GM23338 (cell line): ENCODE measurements around the gene SCN2A. TPM values are rescaled to one million over a fixed set of nuclear protein-coding genes. Genes with fewer than 3 reads are reported as not detected.

ENCODE experiments used
- ATAC-seq: fragments of 200-7000 bp; cut with Tn5 transposase; 3 replicates; pipeline ENCODE4 v1.9.1; 2020
- DNase-seq: peaks from one replicate; pipeline ENCODE4 v3.0.0-alpha.2; 2015; ENCODE audit warnings: low spot score
- H2AFZ ChIP-seq: fragments of 200-600 bp; sonication (generic); 2 replicates; pipeline ENCODE4 v1.8.0; 2016; ENCODE audit warnings: antibody characterized with exemption, mild to moderate bottlenecking, moderate library complexity
- H3F3A ChIP-seq: fragments of 200-600 bp; sonication (generic); replicated peaks from 2 replicates; pipeline ENCODE4 v1.8.0; 2017; ENCODE audit warnings: antibody characterized with exemption, mixed run types, low read depth
- H3K27ac ChIP-seq: fragments of 200-600 bp; sonication (generic); 2 replicates; pipeline ENCODE4 v1.6.1; 2016; ENCODE audit warnings: low read depth
- H3K27me3 ChIP-seq: fragments of 200-600 bp; sonication (generic); 2 replicates; pipeline ENCODE4 v1.8.0; 2016; ENCODE audit warnings: mild to moderate bottlenecking, mixed run types, moderate library complexity; ENCODE audit not compliant: insufficient read depth
- H3K36me3 ChIP-seq: fragments of 200-600 bp; sonication (generic); 2 replicates; pipeline ENCODE4 v1.8.0; 2016; ENCODE audit warnings: mild to moderate bottlenecking; ENCODE audit not compliant: insufficient read depth
- H3K4me1 ChIP-seq: fragments of 200-600 bp; sonication (generic); 2 replicates; pipeline ENCODE4 v1.8.0; 2016; ENCODE audit warnings: mild to moderate bottlenecking, moderate library complexity; ENCODE audit not compliant: insufficient read depth
- H3K4me2 ChIP-seq: fragments of 200-600 bp; sonication (generic); 2 replicates; pipeline ENCODE4 v1.7.1; 2017; ENCODE audit warnings: mixed run types
- H3K4me3 ChIP-seq: fragments of 200-600 bp; sonication (generic); 2 replicates; pipeline ENCODE4 v1.6.1; 2016; ENCODE audit warnings: mixed run types
- H3K79me2 ChIP-seq: fragments of 200-600 bp; sonication (generic); replicated peaks from 2 replicates; pipeline ENCODE4 v1.8.0; 2017; ENCODE audit warnings: mild to moderate bottlenecking; ENCODE audit not compliant: insufficient read depth
- H3K9me2 ChIP-seq: fragments of 200-600 bp; sonication (generic); 2 replicates; pipeline ENCODE4 v1.8.0; 2017; ENCODE audit not compliant: insufficient read depth
- H4K20me1 ChIP-seq: fragments of 200-600 bp; sonication (generic); replicated peaks from 2 replicates; pipeline ENCODE4 v1.8.0; 2017; ENCODE audit warnings: mild to moderate bottlenecking; ENCODE audit not compliant: insufficient read depth
- H3K27ac Mint-ChIP-seq: 2 replicates; pipeline ENCODE4 v1.8.0; 2020; ENCODE audit warnings: inconsistent platforms, mild to moderate bottlenecking, moderate library complexity, mixed read lengths
- H3K27me3 Mint-ChIP-seq: 3 replicates; pipeline ENCODE4 v1.8.0; 2022; ENCODE audit warnings: low read depth, mild to moderate bottlenecking, moderate library complexity, mixed read lengths, inconsistent platforms; ENCODE audit not compliant: insufficient read depth, poor library complexity
- H3K36me3 Mint-ChIP-seq: 3 replicates; pipeline ENCODE4 v1.8.0; 2021; ENCODE audit warnings: low read depth, mild to moderate bottlenecking, inconsistent platforms, moderate library complexity, mixed read lengths
- H3K4me1 Mint-ChIP-seq: 3 replicates; pipeline ENCODE4 v1.8.0; 2020; ENCODE audit warnings: mild to moderate bottlenecking, inconsistent platforms, mixed read lengths
- H3K4me3 Mint-ChIP-seq: 3 replicates; pipeline ENCODE4 v1.8.0; 2021; ENCODE audit warnings: moderate library complexity, mild to moderate bottlenecking, inconsistent platforms, mixed read lengths
- H3K9me3 Mint-ChIP-seq: 3 replicates; pipeline ENCODE4 v1.8.0; 2020; ENCODE audit warnings: moderate library complexity, mild to moderate bottlenecking, inconsistent platforms, mixed read lengths
- EZH2phosphoT487 ChIP-seq: fragments of 200-600 bp; sonication (generic); IDR thresholded peaks from one replicate; pipeline ENCODE4 v1.8.1; 2018; ENCODE audit warnings: antibody characterized with exemption; ENCODE audit not compliant: unreplicated experiment
- NANOG ChIP-seq: IDR thresholded peaks from 2 replicates; pipeline ENCODE4 v1.6.1; 2016; ENCODE audit warnings: antibody characterized with exemption, borderline replicate concordance
- POLR2AphosphoS5 ChIP-seq: IDR thresholded peaks from 2 replicates; pipeline ENCODE4 v1.6.1; 2016; ENCODE audit warnings: antibody characterized with exemption, low read depth
- STAT1 ChIP-seq: IDR thresholded peaks from one replicate; pipeline ENCODE4 v1.6.1; 2016; ENCODE audit warnings: antibody characterized with exemption; ENCODE audit not compliant: unreplicated experiment
- ZNF331 ChIP-seq: fragments of 250-450 bp; sonication (Bioruptor Pico); IDR thresholded peaks from 2 replicates; pipeline ENCODE4 v1.5.0; 2020; ENCODE audit warnings: low read depth, mild to moderate bottlenecking, moderate library complexity
- polyA plus RNA-seq: library from polyadenylated mRNA; unstranded; fragments of >200 nt; fragmentation: Nextera tagmentation; extraction: Ambion mirVana; gene quantifications from 2 replicates; pipeline ENCODE4 v1.2.1, GENCODE V29; 2016
- total RNA-seq: library from RNA; depleted of rRNA; stranded (reverse); fragments of >200 nt; shearing (Covaris generic); gene quantifications from 2 replicates; pipeline ENCODE4 v1.2.3, GENCODE V29; 2014
- TF ChIP-seq, protein P1 (sequence below): IDR thresholded peaks from 2 replicates; pipeline ENCODE4 v1.6.1; 2016; ENCODE audit warnings: antibody characterized with exemption
- TF ChIP-seq, protein P2 (sequence below): fragments of 250-450 bp; sonication (Bioruptor Pico); IDR thresholded peaks from 2 replicates; pipeline ENCODE4 v1.5.0; 2020; ENCODE audit warnings: mild to moderate bottlenecking, moderate library complexity
- TF ChIP-seq, protein P3 (sequence below), 2 experiments: fragments of 200-600 bp in 1 of 2; sonication (generic) in 1 of 2; conservative IDR thresholded peaks; 2 replicates each; pipeline versions ENCODE4 v1.5.1 to v1.6.1; 2016 to 2017; ENCODE audit warnings: antibody characterized with exemption in 2 of 2, low read depth in 2 of 2, mild to moderate bottlenecking in 2 of 2, moderate library complexity in 1 of 2

Gene SCN2A
- total and polyA plus RNA-seq, 2 experiments from 2014 or later, result 0.45 to 0.52 TPM

DNA sequence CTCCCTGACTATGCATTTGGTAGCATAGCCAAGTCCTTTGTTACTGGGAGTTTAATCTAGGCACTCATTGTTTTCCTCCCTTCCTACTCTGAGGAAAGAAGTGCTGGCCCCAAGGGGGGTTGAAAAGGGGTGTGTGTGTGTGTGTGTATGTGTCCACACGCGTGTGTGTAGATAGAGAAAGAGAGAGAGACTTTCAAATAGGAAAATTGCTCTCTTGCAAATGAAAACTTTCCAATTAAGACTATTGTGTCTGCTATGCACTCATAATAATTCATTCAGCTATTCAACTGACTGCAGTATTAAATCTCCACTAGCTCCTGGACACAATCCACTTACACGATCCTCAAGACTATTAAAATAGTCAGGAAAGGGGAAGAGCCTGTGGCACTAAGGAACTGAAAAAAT is 137.4 kb downstream of the SCN2A start:
- ATAC-seq (no peak), DNase-seq (no peak)
- Histone ChIP-seq H2AFZ (no peak overlapping the region), H3K79me2 (no peaks in the 10 kb centered on the region), H3K9me2 (no peaks in the 10 kb centered on the region), H3K36me3 (no peaks in the 10 kb centered on the region), H3K4me2 (no peak overlapping the region), H3F3A (no peaks in the 10 kb centered on the region), H3K27me3 (no peaks in the 10 kb centered on the region), H4K20me1 (no peaks in the 10 kb centered on the region), H3K4me1 (peaks cover 16% of the 10 kb centered on the region), H3K27ac (no peak overlapping the region), H3K4me3 (no peak overlapping the region)
- Mint-ChIP-seq H3K4me3 (no peak overlapping the region), H3K4me1 (peaks cover 28% of the 10 kb centered on the region), H3K9me3 (no peaks in the 10 kb centered on the region), H3K27me3 (no peaks in the 10 kb centered on the region), H3K27ac (peak overlapping the region; percentile 43; the same call in 1 of the 2 replicates), H3K36me3 (no peaks in the 10 kb centered on the region)
- TF ChIP-seq, protein P1, sequence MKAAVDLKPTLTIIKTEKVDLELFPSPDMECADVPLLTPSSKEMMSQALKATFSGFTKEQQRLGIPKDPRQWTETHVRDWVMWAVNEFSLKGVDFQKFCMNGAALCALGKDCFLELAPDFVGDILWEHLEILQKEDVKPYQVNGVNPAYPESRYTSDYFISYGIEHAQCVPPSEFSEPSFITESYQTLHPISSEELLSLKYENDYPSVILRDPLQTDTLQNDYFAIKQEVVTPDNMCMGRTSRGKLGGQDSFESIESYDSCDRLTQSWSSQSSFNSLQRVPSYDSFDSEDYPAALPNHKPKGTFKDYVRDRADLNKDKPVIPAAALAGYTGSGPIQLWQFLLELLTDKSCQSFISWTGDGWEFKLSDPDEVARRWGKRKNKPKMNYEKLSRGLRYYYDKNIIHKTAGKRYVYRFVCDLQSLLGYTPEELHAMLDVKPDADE, result no peak
- no peak for TF ChIP-seq NANOG
- TF ChIP-seq POLR2AphosphoS5, result no peak
- no peak for TF ChIP-seq STAT1
- no peak for TF ChIP-seq EZH2phosphoT487

DNA sequence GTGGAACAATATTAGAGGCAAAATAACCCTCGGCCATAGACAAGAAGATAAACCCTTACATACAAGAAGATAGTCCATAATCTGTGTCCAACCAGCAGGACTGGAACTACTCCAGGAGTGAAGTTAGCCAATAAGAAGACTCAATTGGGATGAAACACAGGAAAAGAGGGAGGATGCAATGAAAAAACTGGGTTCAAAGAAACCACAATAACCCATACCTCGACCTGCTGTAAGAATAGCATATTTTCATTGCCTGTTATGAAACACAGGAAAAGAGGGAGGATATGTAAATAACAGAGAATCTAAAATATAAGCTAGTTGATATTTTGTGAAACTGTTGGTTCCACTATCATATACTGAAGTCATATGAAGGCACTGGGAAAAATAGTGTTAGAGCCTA is 143.1 kb downstream of the SCN2A start:
- Histone ChIP-seq H2AFZ (no peak overlapping the region), H4K20me1 (no peaks in the 10 kb centered on the region), H3K4me2 (no peak overlapping the region), H3K36me3 (no peaks in the 10 kb centered on the region), H3K9me2 (no peaks in the 10 kb centered on the region), H3K4me1 (no peaks in the 10 kb centered on the region), H3K79me2 (no peaks in the 10 kb centered on the region), H3K27me3 (no peaks in the 10 kb centered on the region), H3K27ac (no peak overlapping the region), H3F3A (no peaks in the 10 kb centered on the region), H3K4me3 (no peak overlapping the region)
- DNase-seq (no peak), ATAC-seq (no peak)
- Mint-ChIP-seq H3K4me3 (no peak overlapping the region), H3K27me3 (no peaks in the 10 kb centered on the region), H3K36me3 (no peaks in the 10 kb centered on the region), H3K27ac (no peak overlapping the region), H3K9me3 (no peaks in the 10 kb centered on the region), H3K4me1 (peaks cover 5% of the 10 kb centered on the region; the same call in 1 of the 3 replicates)
- TF ChIP-seq NANOG (no peak), EZH2phosphoT487 (no peak), ZNF331 (CRISPR knock-in tag) (no peak)
- TF ChIP-seq, protein P2, sequence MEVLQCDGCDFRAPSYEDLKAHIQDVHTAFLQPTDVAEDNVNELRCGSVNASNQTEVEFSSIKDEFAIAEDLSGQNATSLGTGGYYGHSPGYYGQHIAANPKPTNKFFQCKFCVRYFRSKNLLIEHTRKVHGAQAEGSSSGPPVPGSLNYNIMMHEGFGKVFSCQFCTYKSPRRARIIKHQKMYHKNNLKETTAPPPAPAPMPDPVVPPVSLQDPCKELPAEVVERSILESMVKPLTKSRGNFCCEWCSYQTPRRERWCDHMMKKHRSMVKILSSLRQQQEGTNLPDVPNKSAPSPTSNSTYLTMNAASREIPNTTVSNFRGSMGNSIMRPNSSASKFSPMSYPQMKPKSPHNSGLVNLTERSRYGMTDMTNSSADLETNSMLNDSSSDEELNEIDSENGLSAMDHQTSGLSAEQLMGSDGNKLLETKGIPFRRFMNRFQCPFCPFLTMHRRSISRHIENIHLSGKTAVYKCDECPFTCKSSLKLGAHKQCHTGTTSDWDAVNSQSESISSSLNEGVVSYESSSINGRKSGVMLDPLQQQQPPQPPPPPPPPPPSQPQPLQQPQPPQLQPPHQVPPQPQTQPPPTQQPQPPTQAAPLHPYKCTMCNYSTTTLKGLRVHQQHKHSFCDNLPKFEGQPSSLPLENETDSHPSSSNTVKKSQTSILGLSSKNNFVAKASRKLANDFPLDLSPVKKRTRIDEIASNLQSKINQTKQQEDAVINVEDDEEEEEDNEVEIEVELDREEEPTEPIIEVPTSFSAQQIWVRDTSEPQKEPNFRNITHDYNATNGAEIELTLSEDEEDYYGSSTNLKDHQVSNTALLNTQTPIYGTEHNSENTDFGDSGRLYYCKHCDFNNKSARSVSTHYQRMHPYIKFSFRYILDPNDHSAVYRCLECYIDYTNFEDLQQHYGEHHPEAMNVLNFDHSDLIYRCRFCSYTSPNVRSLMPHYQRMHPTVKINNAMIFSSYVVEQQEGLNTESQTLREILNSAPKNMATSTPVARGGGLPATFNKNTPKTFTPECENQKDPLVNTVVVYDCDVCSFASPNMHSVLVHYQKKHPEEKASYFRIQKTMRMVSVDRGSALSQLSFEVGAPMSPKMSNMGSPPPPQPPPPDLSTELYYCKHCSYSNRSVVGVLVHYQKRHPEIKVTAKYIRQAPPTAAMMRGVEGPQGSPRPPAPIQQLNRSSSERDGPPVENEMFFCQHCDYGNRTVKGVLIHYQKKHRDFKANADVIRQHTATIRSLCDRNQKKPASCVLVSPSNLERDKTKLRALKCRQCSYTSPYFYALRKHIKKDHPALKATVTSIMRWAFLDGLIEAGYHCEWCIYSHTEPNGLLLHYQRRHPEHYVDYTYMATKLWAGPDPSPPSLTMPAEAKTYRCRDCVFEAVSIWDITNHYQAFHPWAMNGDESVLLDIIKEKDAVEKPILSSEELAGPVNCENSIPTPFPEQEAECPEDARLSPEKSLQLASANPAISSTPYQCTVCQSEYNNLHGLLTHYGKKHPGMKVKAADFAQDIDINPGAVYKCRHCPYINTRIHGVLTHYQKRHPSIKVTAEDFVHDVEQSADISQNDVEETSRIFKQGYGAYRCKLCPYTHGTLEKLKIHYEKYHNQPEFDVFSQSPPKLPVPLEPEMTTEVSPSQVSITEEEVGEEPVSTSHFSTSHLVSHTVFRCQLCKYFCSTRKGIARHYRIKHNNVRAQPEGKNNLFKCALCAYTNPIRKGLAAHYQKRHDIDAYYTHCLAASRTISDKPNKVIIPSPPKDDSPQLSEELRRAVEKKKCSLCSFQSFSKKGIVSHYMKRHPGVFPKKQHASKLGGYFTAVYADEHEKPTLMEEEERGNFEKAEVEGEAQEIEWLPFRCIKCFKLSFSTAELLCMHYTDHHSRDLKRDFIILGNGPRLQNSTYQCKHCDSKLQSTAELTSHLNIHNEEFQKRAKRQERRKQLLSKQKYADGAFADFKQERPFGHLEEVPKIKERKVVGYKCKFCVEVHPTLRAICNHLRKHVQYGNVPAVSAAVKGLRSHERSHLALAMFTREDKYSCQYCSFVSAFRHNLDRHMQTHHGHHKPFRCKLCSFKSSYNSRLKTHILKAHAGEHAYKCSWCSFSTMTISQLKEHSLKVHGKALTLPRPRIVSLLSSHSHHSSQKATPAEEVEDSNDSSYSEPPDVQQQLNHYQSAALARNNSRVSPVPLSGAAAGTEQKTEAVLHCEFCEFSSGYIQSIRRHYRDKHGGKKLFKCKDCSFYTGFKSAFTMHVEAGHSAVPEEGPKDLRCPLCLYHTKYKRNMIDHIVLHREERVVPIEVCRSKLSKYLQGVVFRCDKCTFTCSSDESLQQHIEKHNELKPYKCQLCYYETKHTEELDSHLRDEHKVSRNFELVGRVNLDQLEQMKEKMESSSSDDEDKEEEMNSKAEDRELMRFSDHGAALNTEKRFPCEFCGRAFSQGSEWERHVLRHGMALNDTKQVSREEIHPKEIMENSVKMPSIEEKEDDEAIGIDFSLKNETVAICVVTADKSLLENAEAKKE, result no peak
- TF ChIP-seq, protein P3, sequence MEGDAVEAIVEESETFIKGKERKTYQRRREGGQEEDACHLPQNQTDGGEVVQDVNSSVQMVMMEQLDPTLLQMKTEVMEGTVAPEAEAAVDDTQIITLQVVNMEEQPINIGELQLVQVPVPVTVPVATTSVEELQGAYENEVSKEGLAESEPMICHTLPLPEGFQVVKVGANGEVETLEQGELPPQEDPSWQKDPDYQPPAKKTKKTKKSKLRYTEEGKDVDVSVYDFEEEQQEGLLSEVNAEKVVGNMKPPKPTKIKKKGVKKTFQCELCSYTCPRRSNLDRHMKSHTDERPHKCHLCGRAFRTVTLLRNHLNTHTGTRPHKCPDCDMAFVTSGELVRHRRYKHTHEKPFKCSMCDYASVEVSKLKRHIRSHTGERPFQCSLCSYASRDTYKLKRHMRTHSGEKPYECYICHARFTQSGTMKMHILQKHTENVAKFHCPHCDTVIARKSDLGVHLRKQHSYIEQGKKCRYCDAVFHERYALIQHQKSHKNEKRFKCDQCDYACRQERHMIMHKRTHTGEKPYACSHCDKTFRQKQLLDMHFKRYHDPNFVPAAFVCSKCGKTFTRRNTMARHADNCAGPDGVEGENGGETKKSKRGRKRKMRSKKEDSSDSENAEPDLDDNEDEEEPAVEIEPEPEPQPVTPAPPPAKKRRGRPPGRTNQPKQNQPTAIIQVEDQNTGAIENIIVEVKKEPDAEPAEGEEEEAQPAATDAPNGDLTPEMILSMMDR (conservative IDR thresholded peaks at IDR 0.05; ENCODE audit: low read depth in 2 of 2), result no peak
